Testis (tissue), 2 donors: Measurements from ENCODE around the gene CRISPLD2.

ENCODE experiments used
- CTCF ChIP-seq, 3 experiments: fragments of 450-650 bp in 2 of 3; fragments of 200-600 bp in 1 of 3; sonication (generic) in 1 of 3; IDR thresholded peaks; one replicate each; pipeline ENCODE4 v1.5.1; 2016 to 2019; ENCODE audit warnings: antibody characterized with exemption in 3 of 3, mild to moderate bottlenecking in 2 of 3, moderate library complexity in 1 of 3
- POLR2A ChIP-seq: fragments of 450-650 bp; IDR thresholded peaks from one replicate; pipeline ENCODE4 v1.6.1; 2017; ENCODE audit warnings: antibody characterized with exemption, mild to moderate bottlenecking, moderate library complexity

- TF ChIP-seq CTCF (IDR thresholded peaks at IDR 0.05) (no peak), POLR2A (no peak)
Measured at GRCh38 chr16:84955427-84955826, 135.6 kb downstream of the CRISPLD2 start.
